Measurements from ENCODE around the gene SLC25A29.

Gene SLC25A29

DNA sequence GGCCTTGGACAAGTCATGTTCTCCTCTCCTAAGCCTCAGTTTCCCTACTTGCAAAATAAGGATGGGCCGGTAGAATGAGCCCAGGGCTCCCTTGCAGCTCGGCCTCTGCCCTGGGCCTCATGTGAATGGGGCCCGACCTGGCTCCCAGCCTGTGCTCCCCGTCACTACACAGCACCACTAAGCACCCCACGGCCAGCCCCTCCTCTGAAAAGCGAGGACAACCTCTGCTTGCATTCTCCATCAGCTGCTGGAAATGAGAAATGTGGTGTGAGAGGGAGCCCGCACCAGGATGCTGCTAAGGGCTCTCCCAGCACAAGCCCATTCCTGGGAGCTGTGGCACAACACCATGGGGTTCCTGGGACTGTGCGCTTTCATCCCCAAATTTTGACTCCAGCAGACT lies 27.1 kb upstream of the SLC25A29 start:
- no peaks in the 10 kb centered on the region for H3F3A ChIP-seq (ENCODE audit: low read depth)
- H3K27me3 ChIP-seq (ENCODE audit: insufficient read depth, low read length, poor library complexity, severe bottlenecking): no peaks in the 10 kb centered on the region
- H3K36me3 ChIP-seq (ENCODE audit: insufficient read depth, low read length): no peaks in the 10 kb centered on the region
- no peaks in the 10 kb centered on the region for H4K20me1 ChIP-seq (ENCODE audit: insufficient read depth, low read length, poor library complexity, severe bottlenecking)
- TF ChIP-seq, protein P1, sequence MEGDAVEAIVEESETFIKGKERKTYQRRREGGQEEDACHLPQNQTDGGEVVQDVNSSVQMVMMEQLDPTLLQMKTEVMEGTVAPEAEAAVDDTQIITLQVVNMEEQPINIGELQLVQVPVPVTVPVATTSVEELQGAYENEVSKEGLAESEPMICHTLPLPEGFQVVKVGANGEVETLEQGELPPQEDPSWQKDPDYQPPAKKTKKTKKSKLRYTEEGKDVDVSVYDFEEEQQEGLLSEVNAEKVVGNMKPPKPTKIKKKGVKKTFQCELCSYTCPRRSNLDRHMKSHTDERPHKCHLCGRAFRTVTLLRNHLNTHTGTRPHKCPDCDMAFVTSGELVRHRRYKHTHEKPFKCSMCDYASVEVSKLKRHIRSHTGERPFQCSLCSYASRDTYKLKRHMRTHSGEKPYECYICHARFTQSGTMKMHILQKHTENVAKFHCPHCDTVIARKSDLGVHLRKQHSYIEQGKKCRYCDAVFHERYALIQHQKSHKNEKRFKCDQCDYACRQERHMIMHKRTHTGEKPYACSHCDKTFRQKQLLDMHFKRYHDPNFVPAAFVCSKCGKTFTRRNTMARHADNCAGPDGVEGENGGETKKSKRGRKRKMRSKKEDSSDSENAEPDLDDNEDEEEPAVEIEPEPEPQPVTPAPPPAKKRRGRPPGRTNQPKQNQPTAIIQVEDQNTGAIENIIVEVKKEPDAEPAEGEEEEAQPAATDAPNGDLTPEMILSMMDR (conservative IDR thresholded peaks at IDR 0.05; ENCODE audit: low read length): no peak
- no peak for TF ChIP-seq EZH2phosphoT487 (IDR thresholded peaks at IDR 0.05; ENCODE audit: borderline replicate concordance)
- H3K9me3 ChIP-seq (ENCODE audit: insufficient read depth, low read depth, low read length): no peaks in the 10 kb centered on the region
- H3K4me2 ChIP-seq (ENCODE audit: low read depth, low read length, poor library complexity, severe bottlenecking): no peak overlapping the region
- no peak overlapping the region for H2AFZ ChIP-seq (ENCODE audit: low read length)
- H3K79me2 ChIP-seq (ENCODE audit: insufficient read depth, low read length): no peaks in the 10 kb centered on the region
- H3K4me1 ChIP-seq (ENCODE audit: insufficient read depth, low read length, poor library complexity, severe bottlenecking): no peaks in the 10 kb centered on the region
- H3K9me2 ChIP-seq (replicated peaks; ENCODE audit: low read depth, low read length): no peaks in the 10 kb centered on the region
- H3K4me3 ChIP-seq (ENCODE audit: low read length, poor library complexity, severe bottlenecking): no peak overlapping the region
- H3K9ac ChIP-seq (ENCODE audit: low read depth, low read length, poor library complexity, severe bottlenecking): no peak overlapping the region

DNA sequence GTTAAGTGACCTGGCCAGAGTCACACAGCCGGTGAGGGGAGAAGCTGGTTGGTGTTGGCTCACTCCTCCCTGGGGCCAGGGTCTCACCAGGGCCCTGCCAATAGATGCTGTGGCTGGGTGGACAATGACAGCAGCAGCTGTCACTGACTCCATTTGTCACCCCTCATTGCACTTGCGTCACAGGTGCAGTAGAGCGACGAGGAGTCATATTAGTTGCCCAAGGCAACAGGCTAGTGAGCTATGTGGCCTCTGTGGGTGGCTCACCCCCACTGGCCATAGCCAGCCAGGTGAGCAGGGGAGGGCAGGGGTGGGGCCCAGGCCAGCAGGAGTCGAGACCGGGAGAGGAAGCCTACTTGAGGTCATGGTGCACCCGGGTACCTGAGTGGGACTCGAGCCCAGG lies 26.6 kb upstream of the SLC25A29 start:
- no peak overlapping the region for H3K4me3 ChIP-seq (ENCODE audit: low read length, poor library complexity, severe bottlenecking)
- no peaks in the 10 kb centered on the region for H3K79me2 ChIP-seq (ENCODE audit: insufficient read depth, low read length)
- H3K4me1 ChIP-seq (ENCODE audit: insufficient read depth, low read length, poor library complexity, severe bottlenecking): no peaks in the 10 kb centered on the region
- TF ChIP-seq, protein P1 (conservative IDR thresholded peaks at IDR 0.05; ENCODE audit: low read length): no peak
- TF ChIP-seq EZH2phosphoT487 (IDR thresholded peaks at IDR 0.05; ENCODE audit: borderline replicate concordance): no peak
- H3K9me2 ChIP-seq (replicated peaks; ENCODE audit: low read depth, low read length): no peaks in the 10 kb centered on the region
- H3K9ac ChIP-seq (ENCODE audit: low read depth, low read length, poor library complexity, severe bottlenecking): no peak overlapping the region
- no peaks in the 10 kb centered on the region for H3K36me3 ChIP-seq (ENCODE audit: insufficient read depth, low read length)
- no peaks in the 10 kb centered on the region for H3K27me3 ChIP-seq (ENCODE audit: insufficient read depth, low read length, poor library complexity, severe bottlenecking)
- no peaks in the 10 kb centered on the region for H4K20me1 ChIP-seq (ENCODE audit: insufficient read depth, low read length, poor library complexity, severe bottlenecking)
- no peak overlapping the region for H3K4me2 ChIP-seq (ENCODE audit: low read depth, low read length, poor library complexity, severe bottlenecking)
- no peaks in the 10 kb centered on the region for H3K9me3 ChIP-seq (ENCODE audit: insufficient read depth, low read depth, low read length)
- no peak overlapping the region for H2AFZ ChIP-seq (ENCODE audit: low read length)
- no peaks in the 10 kb centered on the region for H3F3A ChIP-seq (ENCODE audit: low read depth)

DNA sequence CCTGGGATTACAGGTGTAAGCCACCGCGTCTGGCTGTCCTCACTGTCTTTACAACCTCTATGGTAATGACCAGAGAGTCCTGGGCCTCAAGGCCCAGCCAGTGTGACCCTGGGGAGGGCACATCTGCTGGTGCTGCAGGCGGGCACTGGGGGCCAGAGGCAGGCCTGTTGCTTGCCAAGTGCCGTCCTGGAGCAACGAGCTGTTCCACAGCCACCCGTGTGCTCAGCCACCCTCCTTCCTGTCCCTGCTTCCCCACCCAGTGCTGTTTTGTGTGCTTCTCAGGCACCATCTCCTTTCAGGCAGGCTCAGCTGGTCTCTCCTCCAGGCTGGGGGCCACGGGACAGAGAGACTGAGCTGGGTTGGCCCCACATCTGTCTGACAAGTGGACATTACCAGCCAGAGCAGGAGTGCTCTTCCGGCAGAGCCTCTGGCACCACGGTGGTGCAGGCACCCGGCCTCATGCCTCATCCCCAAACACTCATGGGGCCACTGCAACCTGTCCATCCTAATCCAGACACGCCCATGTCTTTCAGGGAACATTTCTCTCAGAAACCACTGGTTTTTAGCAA lies 25.9 kb upstream of the SLC25A29 start:
- Histone ChIP-seq H3K4me3 (ENCODE audit: low read length, poor library complexity, severe bottlenecking) (no peak overlapping the region), H3F3A (ENCODE audit: low read depth) (no peaks in the 10 kb centered on the region), H3K27me3 (ENCODE audit: insufficient read depth, low read length, poor library complexity, severe bottlenecking) (no peaks in the 10 kb centered on the region), H3K36me3 (ENCODE audit: insufficient read depth, low read length) (no peaks in the 10 kb centered on the region), H4K20me1 (ENCODE audit: insufficient read depth, low read length, poor library complexity, severe bottlenecking) (no peaks in the 10 kb centered on the region), H2AFZ (ENCODE audit: low read length) (no peak overlapping the region), H3K9me3 (ENCODE audit: insufficient read depth, low read depth, low read length) (no peaks in the 10 kb centered on the region), H3K4me2 (ENCODE audit: low read depth, low read length, poor library complexity, severe bottlenecking) (no peak overlapping the region), H3K9ac (ENCODE audit: low read depth, low read length, poor library complexity, severe bottlenecking) (no peak overlapping the region), H3K79me2 (ENCODE audit: insufficient read depth, low read length) (no peaks in the 10 kb centered on the region), H3K9me2 (replicated peaks; ENCODE audit: low read depth, low read length) (no peaks in the 10 kb centered on the region), H3K4me1 (ENCODE audit: insufficient read depth, low read length, poor library complexity, severe bottlenecking) (no peaks in the 10 kb centered on the region)
- no peak for TF ChIP-seq EZH2phosphoT487 (IDR thresholded peaks at IDR 0.05; ENCODE audit: borderline replicate concordance)
- TF ChIP-seq, protein P1 (conservative IDR thresholded peaks at IDR 0.05; ENCODE audit: low read length): no peak

Measured in Loucy (cell line).